OCI-LY7 (cell line): ENCODE data around the gene SLIT3.

Source experiments
- CTCF ChIP-seq: fragments of 200-600 bp; sonication (generic); conservative IDR thresholded peaks from 2 replicates; pipeline ENCODE4 v1.5.1; 2014; ENCODE audit warnings: mild to moderate bottlenecking, antibody characterized with exemption, low read length, moderate library complexity, mixed read lengths
- EZH2phosphoT487 ChIP-seq: fragments of 200-600 bp; sonication (generic); IDR thresholded peaks from 2 replicates; pipeline ENCODE4 v1.6.1; 2018; ENCODE audit warnings: low read depth, borderline replicate concordance, mild to moderate bottlenecking, mixed run types, antibody characterized with exemption, low read length, moderate library complexity, mixed read lengths

GRCh38 chr5:168925160-168925559 is 375.8 kb downstream of the SLIT3 start:
- no peak for TF ChIP-seq CTCF
- TF ChIP-seq EZH2phosphoT487, result no peak
